Measurements from ENCODE around the gene CD7. TPM values are rescaled to one million over a fixed set of nuclear protein-coding genes. Genes with fewer than 3 reads are reported as not detected.
A peak's percentile ranks its signal among the peaks of the same experiment; 100 is the strongest.

The CD7 gene
- total RNA-seq, 3 donors from 2014 or later, result 10.0 to 12.8 (median 12.3) TPM

GRCh38 chr17:82358465-82359350 lies 41.3 kb upstream of the CD7 start, which contains the start of gene TEX19:
Gene TEX19, plus strand, starts transcription at chr17:82359247. Its CDS starts 2,904 bp downstream, at chr17:82362151.
- Histone ChIP-seq H3K9me3 (no peaks in the 10 kb centered on the region), H3K4me3 (no peak within 1 kb of the TSS), H3K4me1 (ENCODE audit: low read depth) (peaks cover 3% of the 10 kb centered on the region), H3K36me3 (ENCODE audit: low read depth) (no peaks in the 10 kb centered on the region)
- DNase-seq (no peak), ATAC-seq (no peak)
- TF ChIP-seq CTCF (IDR thresholded peaks at IDR 0.05), result no peak
- intact Hi-C loops (cut with DNase I, micrococcal nuclease), result loop anchor here in 1 of 2 donors (10.0 kb wide), 1 partner anchor 56 kb away; the partner anchor contains the start of genes HEXD and OGFOD3

DNA sequence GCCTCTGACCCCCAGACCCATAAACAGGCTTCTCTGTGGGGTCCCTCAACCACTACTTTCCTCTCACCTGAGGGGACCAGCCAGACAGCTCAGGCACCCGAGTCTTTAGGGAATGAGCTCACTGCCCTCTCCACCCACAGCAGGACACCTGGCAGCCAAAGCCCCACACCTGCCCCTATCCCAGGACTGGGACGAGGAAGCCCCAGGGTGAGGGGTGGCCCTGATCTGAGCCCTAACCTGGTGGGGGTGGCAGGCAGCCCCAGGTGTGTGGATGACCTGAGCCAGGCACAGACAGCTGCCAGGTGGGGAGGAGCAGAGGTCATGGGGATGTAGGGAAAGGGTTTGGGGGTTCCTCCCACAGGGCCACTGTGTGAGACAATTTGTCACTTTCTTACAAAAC lies 40.0 kb upstream of the CD7 start:
- intact Hi-C loops (cut with DNase I, micrococcal nuclease), result loop anchor here in 1 of 2 donors (10.0 kb wide), 1 partner anchor 57 kb away; the partner anchor contains the start of genes HEXD and OGFOD3
- Histone ChIP-seq H3K9me3 (no peaks in the 10 kb centered on the region), H3K4me3 (no peak overlapping the region), H3K36me3 (ENCODE audit: low read depth) (no peaks in the 10 kb centered on the region), H3K4me1 (ENCODE audit: low read depth) (peaks cover 3% of the 10 kb centered on the region)
- TF ChIP-seq CTCF (IDR thresholded peaks at IDR 0.05), result no peak
- no peak for ATAC-seq
- DNase-seq, result peak in 1 of 3 donors; percentile 38

- Histone ChIP-seq H3K36me3 (ENCODE audit: low read depth) (no peaks in the 10 kb centered on the region), H3K4me3 (no peak overlapping the region), H3K4me1 (ENCODE audit: low read depth) (peaks cover 3% of the 10 kb centered on the region), H3K9me3 (no peaks in the 10 kb centered on the region)
- TF ChIP-seq CTCF (IDR thresholded peaks at IDR 0.05), result no peak
- peak in 1 of 3 donors; percentile 58 for DNase-seq
- intact Hi-C loops (cut with DNase I, micrococcal nuclease), result loop anchor here in 1 of 2 donors (10.0 kb wide), 1 partner anchor 58 kb away; the partner anchor contains the start of genes HEXD and OGFOD3
- ATAC-seq, result peak; percentile 68
These were observed 39.5 kb upstream of the CD7 start for GRCh38 chr17:82356845-82357355.

GRCh38 chr17:82355770-82356427 lies 38.5 kb upstream of the CD7 start:
- ATAC-seq, result no peak
- DNase-seq, result peak in 1 of 3 donors; percentile 48
- H3K9me3 ChIP-seq, result no peaks in the 10 kb centered on the region
- no peak overlapping the region for H3K4me3 ChIP-seq
- H3K36me3 ChIP-seq (ENCODE audit: low read depth), result no peaks in the 10 kb centered on the region
- peaks cover 3% of the 10 kb centered on the region for H3K4me1 ChIP-seq (ENCODE audit: low read depth)
- intact Hi-C loops (cut with DNase I, micrococcal nuclease), result loop anchor here in 1 of 2 donors (10.0 kb wide), 1 partner anchor 59 kb away; the partner anchor contains the start of genes HEXD and OGFOD3
- TF ChIP-seq CTCF (IDR thresholded peaks at IDR 0.05), result no peak

- Histone ChIP-seq H3K4me1 (ENCODE audit: low read depth) (peaks cover 3% of the 10 kb centered on the region), H3K36me3 (ENCODE audit: low read depth) (no peaks in the 10 kb centered on the region), H3K9me3 (no peaks in the 10 kb centered on the region), H3K4me3 (no peak overlapping the region)
- no peak for ATAC-seq
- TF ChIP-seq CTCF (IDR thresholded peaks at IDR 0.05), result no peak
- DNase-seq, result peak in 1 of 3 donors; percentile 28
- intact Hi-C loops (cut with DNase I, micrococcal nuclease), result loop anchor here in 1 of 2 donors (10.0 kb wide), 1 partner anchor 60 kb away; the partner anchor contains the start of genes HEXD and OGFOD3
These were observed 37.4 kb upstream of the CD7 start for GRCh38 chr17:82354804-82355308.

Data from mucosa of descending colon (tissue), 3 donors.